Activated T-helper 1 cell treated with Interleukin-2 at 50 U/mL for 16 hours (primary cell): ENCODE measurements around the gene CAMK2B.
"Not testable (repeated sequence)": the region's sequence is repeated elsewhere in the genome, so short reads cannot be mapped to it uniquely, and the experiment has no call there.

Experiments
- DNase-seq: peaks from one replicate; pipeline ENCODE4 v3.0.0-alpha.2; 2020; ENCODE audit warnings: low read depth

The CAMK2B gene

GRCh38 chr7:44215531-44215930, 109.9 kb downstream of the CAMK2B start:
- DNase-seq, result no peak

GRCh38 chr7:44213877-44214388, 111.5 kb downstream of the CAMK2B start:
- no peak for DNase-seq

DNA sequence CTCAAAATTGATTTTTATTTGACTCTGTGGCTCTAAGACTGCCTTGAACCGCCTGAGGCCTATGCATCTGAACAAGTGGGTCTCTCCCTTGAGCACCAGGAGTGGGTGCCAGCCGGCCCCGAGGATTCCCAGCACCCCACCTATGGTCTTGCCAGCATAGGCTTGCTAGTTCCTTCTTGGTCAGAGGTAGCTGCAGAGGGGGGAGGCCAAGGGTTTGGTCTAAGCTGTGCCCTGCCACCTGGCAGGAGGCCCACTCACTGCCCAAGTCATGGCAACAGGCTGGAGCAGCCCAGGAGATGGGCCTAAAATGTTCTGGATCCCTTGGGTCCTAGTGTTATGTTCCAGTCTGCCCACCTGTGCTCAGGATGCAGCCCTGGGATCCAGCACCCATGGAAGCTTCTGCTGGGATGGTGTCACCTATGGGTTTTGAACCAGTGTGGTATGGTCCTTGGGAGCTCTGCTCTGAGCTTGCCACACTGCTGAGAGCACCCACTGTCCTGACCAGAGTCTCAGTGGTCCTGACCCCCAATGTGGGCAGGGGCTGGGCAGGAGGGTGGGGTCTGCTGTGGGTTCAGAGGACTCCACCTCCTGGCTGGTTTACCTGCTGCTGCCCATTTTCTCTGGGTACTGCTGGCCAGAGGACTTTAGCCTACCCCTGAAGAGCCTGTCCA, 112.1 kb downstream of the CAMK2B start:
- DNase-seq, result no peak

GRCh38 chr7:44212581-44213184, 112.7 kb downstream of the CAMK2B start:
- no peak for DNase-seq

- DNase-seq, result no peak
Measured at GRCh38 chr7:44212018-44212417, 113.4 kb downstream of the CAMK2B start.

- DNase-seq, result no peak
Measured at GRCh38 chr7:44211126-44211675, 114.2 kb downstream of the CAMK2B start.

- DNase-seq, result no peak
Measured at GRCh38 chr7:44210107-44210506, 115.3 kb downstream of the CAMK2B start.

GRCh38 chr7:44208085-44208484, 117.3 kb downstream of the CAMK2B start:
- no peak for DNase-seq

DNA sequence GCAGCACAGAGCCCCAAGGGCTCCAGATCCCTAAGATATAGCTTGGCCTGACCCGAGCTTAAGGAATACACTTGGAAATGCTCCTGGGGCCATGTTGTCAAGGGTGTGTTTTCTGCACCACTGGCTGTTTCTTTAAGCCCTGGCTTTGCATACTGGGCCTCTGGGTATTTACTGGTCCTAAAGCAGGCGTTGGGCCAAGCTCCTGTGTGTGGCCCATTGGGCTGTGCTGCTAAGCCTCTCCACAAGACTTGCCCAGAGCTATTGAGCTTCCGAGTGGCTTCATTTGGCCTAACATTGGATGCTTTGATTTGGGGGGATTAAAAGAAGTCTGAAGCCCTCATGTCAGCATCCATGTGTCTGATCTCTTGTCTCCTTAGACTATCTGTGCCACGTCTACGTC, 119.4 kb downstream of the CAMK2B start:
- DNase-seq, result no peak

- no peak for DNase-seq
Measured at GRCh38 chr7:44201813-44202212, 123.6 kb downstream of the CAMK2B start.

DNA sequence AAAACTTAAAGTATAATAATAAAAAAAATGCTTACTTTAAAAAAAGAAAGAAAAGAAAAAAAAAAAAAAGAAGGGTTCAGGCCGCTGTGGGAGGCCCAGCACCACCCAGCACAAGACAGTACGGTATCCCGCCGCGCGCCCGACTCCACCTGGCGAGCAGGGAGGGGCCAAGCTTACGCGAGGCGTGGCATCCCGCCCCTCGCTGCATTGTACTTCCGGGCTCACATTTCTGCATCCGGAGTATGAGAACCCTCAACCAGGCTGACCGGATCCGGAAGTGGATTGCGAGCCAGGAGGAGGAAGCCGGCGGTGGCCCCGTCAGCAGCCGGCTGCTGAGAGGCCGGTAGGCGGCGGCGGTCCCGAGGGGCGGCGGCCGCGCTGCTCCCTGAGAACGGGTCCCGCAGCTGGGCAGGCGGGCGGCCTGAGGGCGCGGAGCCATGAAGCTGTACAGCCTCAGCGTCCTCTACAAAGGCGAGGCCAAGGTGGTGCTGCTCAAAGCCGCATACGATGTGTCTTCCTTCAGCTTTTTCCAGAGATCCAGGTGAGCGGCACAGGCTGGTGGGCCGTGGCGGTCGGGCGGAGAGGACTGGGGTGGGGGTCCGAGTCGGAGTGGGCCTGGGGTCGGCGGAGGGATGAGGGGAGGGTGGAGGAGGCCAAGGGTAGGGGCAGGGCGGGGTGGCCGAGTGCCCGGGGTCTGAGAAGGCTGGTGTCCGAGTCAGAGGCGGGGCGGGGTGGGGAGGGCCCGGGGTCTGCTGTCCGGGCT, 124.5 kb downstream of the CAMK2B start, which contains the start of gene YKT6:
Gene YKT6 (plus strand): TSS at position 280 of the 763 bp plus-strand sequence. CDS start 158 bp downstream, at position 438.
- peak; percentile 91 for DNase-seq

DNA sequence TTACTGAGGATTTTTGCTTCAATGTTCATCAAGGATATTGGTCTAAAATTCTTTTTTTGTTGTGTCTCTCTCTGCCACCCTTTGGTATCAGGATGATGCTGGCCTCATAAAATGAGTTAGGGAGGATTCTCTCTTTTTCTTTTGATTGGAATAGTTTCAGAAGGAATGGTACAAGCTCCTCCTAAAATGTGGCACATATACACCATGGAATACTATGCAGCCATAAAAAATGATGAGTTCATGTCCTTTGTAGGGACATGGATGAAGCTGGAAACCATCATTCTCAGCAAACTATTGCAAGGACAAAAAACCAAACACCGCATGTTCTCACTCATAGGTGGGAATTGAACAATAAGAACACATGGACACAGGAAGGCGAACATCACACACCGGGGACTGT, 125.2 kb downstream of the CAMK2B start:
- DNase-seq, result not testable (repeated sequence)

DNA sequence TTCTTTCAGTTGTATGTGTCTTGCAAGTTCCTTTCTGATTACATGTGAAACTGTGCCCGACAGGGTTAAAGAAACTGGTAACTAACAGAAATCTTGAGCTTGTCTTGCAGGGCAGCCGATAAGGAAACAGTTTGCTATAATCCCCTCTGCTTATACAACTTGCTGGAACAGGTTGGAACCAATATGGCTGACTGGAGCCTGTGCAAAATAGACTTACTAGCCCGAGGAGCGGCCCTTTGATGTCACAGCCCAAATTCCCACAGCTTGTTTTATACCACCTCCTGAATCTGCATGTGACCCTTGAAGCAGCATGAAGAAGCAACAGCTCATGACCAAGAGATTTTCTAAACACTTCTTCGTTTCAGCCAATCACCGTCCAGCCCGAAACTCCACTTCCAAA, 127.9 kb downstream of the CAMK2B start:
- DNase-seq, result no peak

- no peak for DNase-seq
Measured at GRCh38 chr7:44196450-44196872, 128.9 kb downstream of the CAMK2B start.

GRCh38 chr7:44195889-44196288, 129.5 kb downstream of the CAMK2B start:
- DNase-seq, result no peak

GRCh38 chr7:44194562-44195145, 130.7 kb downstream of the CAMK2B start:
- DNase-seq, result no peak

- no peak for DNase-seq
Measured at GRCh38 chr7:44194069-44194468, 131.3 kb downstream of the CAMK2B start.

DNA sequence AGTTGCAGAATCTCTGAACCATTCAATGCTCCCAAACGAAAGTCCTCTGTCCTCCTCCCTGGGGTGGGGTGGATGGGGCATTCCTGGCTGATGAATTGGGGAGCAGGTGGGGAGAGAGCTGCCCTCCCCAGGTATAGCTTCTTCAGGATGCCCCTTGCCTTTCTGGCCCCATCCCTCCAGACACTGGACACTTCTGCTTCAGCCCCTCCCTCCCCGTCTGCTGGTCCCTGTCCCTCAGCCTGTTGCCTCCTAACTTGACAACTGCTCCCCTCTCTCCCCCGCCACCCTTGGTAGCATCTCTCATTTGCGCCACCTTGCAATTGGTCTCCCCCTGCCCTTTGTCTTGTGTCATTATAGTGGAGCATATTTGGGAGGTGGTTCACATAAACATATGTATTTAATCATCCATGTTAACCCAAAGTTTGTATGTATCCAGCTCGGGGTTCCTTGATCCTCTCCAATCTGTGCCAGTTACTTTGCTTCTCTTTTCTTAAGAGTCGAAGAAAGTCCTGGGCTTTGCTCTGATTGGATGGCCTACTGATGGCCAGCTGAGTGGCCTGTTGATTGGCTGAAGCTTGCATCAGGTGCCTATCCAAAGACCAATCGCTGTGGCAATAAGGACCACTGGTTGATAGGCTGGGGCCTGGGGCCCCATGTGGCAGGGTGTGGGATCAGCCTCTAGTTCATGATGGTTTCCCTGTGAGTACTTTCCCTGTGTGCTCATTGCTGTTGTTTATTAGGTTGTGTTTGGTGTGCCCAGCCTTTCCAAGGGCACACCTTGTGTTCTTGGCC, 132.2 kb downstream of the CAMK2B start:
- no peak for DNase-seq

DNA sequence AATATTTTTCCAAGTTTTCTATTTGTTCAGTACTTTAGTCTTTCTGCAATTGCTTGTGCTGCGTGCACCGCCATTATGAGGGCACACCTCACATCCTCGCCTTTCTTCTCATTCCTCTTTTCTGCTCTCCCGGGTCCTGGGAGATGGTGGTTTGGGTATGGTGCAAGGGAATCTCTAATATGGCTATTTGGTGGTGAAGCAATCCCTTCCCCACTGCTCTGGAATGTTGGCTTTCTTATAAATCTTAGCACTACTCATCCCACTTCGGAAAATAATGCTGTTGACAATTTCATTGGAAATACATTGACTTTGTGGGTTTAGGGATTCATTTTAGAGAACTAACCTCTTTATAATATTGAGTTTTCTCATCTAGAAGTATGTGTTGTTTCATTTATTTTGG, 134.2 kb downstream of the CAMK2B start:
- DNase-seq, result no peak

DNA sequence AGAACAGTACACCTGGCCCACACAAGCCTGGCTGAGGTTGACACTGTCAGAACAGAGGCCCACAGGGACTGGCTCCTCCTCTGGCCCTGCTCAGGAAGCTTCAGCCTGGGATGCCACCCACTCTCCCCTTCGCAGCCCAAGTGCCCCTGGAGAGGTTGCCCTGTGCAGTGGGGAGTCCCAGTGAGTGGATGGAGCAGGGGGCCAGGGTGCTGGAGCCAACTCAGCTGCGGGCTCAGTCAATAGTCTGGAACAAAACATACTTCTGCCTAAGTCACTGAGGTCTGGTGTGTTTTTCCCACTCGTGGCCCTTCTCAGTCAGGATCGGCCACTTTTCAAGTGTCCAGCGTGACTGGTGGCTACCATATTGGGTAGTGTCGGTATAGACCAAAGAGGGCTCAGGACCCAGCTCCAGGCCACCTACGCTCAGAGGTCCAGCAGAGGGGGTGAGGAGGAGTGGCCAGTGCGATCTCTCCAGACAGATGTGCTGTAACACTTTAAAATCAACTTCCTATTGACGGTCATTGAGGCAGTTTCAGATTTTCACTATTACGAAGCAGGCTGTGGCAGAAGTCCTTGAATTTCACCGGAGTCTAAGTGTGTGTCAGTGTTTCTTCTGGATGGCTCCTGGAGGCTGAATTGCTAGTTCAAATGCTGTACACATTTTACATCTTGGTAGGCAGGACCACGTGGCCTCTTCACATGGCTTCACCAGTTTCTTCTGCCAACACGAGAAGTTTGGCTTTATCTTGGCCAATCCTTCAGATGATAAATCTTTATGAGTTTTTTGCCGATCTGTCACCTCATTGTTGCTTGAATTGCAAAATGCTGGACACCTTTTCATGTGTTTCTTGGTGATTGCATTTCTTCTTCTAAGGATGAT, 135.2 kb downstream of the CAMK2B start:
- DNase-seq, result no peak
